Pulmonary artery endothelial cell (primary cell): ENCODE measurements around the gene CFP. TPM values are rescaled to one million over a fixed set of nuclear protein-coding genes. Genes with fewer than 3 reads are reported as not detected.
"Not testable (repeated sequence)": the region's sequence is repeated elsewhere in the genome, so short reads cannot be mapped to it uniquely, and the experiment has no call there.

Experiments used
- DNase-seq: peaks from one replicate; pipeline ENCODE4 v3.0.0-alpha.2; 2011; ENCODE audit warnings: low read depth, low spot score
- total RNA-seq: library from RNA; depleted of rRNA; stranded (reverse); fragments of >200 nt; gene quantifications from 2 replicates; pipeline ENCODE4 v1.2.3, GENCODE V29; 2014

The CFP gene
- total RNA-seq, result 0.13 and 0.18 TPM in 2 replicates

DNA sequence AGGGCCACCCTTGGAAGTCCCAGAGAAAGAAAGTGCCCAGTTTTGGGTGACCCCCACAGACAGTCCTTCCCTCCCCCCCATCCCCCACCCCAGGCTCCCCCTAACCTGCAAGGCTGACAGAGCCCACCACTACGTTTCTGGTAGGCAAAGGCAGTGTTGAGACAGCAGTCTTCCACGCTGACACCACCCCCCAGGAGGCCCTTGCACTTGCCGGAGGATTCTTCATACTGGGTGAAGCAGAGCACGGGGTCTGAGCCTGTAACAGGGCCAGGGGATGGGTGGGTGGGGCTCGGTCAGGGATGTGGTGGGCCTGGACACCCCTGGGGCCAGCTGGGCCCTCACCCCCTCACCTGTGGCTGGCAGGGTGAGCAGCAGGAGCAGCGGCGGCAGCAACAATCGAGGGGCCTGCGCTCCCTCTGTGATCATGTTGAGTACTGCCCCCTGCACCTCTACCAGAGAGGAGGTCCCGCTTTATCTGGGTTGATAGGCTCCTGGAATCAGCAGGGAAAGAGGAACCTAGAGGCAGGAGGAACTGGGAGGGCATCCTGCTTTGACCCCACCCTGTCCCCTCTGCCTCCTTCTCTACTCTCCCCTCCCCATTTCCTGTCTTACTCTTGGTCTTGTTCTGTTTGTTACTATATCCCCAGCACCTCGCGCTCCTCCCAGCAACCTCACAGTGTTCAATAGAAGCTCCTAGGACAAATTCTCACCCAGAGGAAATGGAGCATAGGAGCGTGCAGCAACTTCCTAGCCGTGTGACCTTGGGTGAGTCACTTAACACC is at the start of gene CFP:
CFP (minus strand) TSS at position 512 of the 782 bp plus-strand sequence; CDS start at position 426, 86 bp downstream.
- no peak for DNase-seq

DNA sequence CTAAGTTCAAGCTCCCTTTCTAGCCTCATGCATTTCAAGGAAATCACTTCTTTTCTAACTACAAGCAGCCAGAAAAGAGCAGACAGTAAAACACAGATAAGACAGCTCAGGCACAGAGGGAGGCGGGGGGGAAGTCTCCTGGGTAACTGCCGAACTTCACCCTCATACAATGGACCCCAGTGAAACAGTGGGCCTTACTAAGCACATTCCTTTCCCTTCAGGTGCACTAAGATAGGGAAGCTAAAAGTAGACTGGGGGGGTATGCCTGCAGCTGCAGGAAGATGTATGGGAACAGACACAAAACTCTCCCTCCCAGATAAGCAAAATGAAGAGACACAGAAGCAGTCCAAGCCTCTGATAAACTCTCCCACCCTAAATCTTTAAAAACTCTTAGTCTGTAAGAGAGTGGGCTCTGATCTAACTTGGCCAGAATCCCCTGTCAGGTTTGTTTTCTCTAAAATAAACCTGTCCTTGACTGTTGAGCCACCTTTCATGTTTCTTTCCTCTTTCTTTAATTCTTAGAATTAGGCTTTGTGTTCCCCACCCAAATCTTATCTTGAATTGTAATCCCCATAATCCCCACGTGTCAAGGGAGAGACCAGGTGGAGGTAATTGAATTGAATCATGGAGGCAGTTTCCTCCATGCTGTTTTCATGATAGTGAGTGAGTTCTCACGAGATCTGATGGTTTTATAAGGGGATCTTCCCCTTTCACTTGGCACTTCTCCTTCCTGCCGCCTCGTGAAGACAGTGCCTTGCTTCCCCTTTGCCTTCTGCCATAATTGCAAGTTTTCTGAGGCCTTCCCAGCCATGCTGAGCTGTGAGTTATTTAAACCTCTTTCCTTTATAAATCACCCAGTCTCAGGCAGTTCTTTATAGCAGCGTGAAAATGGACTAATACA is 46.5 kb upstream of the CFP start:
- not testable (repeated sequence) for DNase-seq

- DNase-seq, result no peak
Observed at GRCh38 chrX:47674776-47675175, 45.0 kb upstream of the CFP start.

DNA sequence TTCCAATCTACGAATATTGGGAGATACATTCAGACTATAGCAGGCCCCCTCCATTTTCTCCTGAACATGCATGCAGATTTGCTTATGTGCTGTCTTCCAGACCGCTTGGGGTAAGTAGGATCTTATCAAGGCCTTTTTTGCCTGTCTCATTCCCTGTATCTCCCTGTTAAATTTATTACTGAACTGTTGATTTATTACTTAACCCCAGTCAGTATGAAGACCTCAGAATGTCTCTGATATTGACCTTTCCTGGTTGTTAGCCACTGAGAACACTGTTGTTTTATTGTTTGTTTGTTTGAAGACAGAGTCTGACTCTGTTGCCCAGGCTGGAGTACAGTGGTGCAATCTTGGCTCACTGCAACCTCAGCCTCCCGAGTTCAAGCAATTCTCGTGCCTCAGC is 36.1 kb upstream of the CFP start:
- DNase-seq, result not testable (repeated sequence)

- DNase-seq, result no peak
Observed at GRCh38 chrX:47664737-47665136, 35.0 kb upstream of the CFP start.

DNA sequence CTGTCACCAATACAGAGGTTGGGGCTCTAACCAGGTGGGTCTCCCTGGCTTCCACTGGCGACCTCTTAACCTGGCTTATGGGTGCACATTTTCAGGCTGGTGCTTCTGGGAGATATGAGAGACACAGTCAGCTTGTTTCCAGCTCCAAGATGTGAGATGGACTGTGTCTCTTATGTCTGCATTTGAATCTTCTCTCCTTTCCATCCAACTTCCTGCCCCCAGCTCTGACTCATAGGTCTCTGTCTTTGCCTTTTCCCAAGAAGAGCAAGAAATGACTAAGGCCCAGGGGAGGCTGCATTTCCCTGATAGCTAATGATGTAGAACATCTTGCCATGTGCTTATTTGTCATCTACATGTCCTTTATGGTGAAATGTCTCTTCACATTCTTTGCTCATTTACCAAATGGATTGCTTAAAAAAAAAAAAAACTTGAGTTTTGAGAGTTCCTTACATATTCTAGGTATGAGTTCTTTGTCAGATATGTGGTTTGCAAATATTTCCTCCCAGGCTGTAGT is 32.5 kb upstream of the CFP start:
- no peak for DNase-seq

DNA sequence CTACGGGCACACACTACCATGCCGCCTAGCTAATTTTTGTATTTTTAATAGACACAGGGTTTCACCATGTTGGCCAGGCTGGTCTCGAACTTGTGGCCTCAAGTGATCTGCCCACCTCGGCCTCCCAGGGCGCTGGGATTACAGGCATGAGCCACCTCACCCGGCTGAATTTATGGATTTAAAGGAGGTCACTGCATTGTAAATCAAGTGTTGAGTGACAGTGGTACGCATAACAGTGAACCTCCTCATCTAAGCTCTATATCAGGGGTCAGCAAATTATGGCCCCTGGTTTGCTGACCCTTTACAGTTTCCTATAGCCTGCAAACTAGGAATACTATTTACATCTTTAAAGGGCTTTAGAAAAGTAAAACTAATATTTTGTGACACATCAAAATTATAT is 31.8 kb upstream of the CFP start:
- no peak for DNase-seq

DNA sequence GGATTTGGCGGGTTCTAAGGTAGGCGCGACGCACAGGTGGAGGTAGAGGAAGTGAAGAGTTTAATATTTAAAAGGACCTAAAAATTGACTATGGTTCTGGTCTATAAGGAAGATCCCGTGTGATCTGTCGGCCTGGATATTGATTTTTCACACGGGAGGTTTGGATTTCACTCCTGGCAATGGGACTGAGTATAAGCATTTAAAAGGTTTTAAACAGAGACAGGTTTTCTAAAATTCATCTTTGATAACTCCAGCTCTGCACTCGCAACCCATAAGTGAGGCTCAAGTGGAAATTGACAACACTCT is 29.6 kb upstream of the CFP start:
- no peak for DNase-seq

DNA sequence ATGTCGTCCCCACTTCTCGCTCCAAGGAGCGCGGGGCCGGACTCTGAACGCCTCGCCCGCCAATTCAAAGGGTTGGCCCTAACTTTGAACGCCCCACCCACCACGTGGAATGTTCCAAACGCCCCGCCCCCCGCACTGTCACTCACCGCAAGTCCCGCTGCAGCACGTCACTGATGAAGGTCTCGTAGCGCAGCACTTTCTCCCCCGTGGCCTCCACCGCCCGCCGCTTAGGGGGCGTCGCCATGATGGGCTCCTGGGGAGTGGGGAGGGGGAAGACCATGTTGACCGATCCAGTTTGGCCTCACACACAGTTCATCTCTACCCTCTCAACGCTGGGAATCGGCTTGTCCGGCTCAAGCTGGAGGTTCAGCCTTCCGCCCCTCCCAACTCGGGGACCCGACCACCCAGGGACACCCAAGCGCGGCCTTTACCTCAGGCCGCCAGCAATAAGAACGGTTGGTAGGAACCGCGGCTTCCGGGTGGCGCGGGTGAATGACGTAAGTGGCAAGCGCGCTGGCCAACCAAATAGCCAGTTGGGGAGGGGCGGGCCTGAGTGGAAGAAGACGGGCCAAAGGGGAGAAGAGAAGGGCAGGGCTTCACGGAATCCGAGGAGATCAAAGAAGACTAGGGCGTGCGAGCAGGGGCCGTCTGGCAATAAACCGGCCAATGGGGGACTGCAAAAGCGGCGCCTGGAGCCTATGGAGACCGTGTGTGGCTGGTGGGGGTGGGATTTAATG is 29.1 kb upstream of the CFP start, which contains the start of gene UXT:
UXT (minus strand) TSS at position 497 of the 737 bp plus-strand sequence; CDS start at position 244, 253 bp downstream.
- peak; percentile 76 for DNase-seq

GRCh38 chrX:47658301-47658683 is 28.6 kb upstream of the CFP start:
- no peak for DNase-seq

DNA sequence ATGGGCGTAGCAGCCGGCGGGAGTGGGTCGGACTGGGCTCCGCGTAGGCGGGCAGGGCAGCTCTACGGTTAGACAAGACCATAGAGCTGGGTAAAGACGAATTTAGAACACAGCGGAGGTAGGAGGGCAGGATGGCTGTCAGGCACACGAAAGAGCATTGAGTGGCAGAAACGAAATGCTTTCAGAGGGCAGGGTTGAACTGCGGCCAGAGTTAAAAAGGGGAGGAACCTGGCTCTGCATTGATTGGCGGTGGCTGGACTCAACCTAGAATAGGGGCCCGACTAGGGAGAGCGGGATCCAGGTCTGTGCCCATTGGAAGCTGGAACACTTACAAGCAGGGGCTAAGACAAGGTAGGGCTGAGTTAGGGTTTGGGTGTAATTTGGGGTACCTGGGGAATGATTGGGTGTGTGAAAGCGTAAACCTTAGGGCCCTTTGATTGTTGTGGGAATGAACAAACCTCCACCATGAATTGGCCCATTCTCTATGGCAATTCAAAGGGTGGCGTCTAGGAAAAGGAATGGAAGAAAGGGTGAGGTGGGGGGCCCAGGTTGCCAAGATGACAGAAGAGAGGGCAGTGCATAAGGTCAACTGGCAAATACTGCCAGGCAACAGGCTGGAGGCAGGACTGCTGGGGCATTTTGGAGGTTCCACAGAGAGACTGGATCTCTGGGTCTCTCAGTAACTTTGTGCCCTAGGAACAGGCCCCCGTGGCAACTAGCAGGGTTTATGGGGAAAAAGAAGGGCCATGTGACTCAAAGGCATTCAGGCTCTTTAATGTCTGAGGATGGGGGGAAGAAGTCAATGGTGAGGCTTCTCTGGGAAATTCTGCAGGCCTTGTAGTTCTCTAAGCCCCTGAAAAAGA is 21.5 kb upstream of the CFP start:
- no peak for DNase-seq

DNA sequence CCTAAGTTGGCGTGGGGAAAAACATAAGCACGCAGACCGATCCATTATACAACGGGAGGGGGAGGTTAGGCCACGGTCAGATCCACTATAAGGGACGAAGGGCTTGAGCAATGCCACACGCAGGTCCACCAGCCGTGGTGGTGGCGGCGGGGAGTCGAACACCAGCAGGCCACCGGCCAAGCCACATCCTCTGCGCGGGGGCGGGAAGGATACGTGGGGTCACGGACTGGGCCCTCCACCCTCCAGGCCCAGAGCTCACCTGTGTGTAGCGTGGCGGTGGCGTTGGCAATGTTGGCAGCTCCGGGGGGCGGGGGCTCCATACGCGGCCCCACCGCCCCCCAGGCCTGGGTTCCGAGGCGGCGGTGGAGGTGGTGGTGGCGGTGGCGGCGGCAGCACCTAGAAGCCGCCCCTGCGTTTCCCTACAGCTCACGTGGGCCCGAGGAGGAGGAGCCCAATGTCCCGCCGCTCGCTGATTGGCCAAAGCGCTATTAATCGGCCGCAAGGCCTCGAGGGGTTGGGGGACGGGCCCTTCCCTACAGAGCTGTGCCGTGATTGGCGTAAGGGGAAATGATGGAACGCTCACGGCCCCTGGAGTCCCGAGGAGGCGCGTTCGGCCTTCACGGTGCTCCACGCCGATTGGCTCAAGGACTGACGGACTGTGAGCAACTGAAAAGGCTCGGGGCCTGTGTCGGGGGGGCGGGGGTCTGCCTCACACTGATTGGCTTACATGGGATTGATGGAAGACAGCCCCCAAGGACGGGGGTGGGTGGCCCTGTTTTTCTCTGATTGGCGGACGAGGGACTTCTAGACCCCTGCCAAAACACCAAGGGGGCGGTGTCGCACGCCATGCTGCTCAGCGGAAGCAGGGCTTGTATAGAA is 20.7 kb upstream of the CFP start, which contains the start of gene ELK1:
ELK1 (minus strand) TSS at position 400 of the 879 bp plus-strand sequence. CDS start 9,122 bp downstream, outside the sequence.
- DNase-seq, result peak; percentile 94

DNA sequence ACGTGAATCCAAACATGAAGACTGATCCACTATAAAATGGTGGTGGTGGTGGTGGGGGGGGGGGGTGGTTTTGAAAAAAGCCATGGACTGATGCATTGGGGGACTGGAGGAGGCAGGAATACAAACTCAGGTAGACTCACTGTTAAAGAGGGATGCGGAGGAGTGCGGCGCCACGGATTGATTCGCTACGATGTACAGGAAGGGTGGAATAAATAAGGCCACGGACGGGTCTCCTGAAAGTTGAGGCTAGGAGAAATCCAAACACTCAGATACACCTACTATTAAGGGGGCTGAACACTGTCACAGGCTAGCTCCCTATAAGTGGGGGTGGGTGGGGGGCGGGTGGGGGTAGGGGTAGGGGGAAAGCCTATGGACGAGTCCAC is 20.0 kb upstream of the CFP start:
- DNase-seq, result no peak

GRCh38 chrX:47649271-47649670 is 19.5 kb upstream of the CFP start:
- DNase-seq, result no peak

- no peak for DNase-seq
Observed at GRCh38 chrX:47648376-47648775, 18.6 kb upstream of the CFP start.

GRCh38 chrX:47646636-47647035 is 16.9 kb upstream of the CFP start:
- no peak for DNase-seq

DNA sequence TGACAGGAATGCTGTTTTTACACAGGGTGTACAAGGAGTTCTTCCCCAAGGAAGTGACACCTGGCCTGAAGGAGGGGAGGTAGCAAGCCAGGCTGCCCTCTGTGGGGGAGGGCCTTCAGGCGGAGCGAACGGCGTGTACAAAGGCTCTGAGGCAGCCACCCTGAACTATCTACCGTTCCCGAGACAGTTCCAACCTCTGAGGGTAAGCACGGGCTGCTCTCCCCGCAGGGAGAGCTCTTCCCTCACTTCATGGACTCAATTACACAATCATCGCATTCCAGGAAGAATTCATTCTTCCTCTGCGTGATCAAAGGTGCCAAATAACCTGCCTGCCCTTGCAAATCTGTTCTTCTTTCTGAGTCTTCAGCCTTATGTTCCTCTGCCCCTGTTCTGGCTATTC is 15.8 kb upstream of the CFP start:
- DNase-seq, result no peak

DNA sequence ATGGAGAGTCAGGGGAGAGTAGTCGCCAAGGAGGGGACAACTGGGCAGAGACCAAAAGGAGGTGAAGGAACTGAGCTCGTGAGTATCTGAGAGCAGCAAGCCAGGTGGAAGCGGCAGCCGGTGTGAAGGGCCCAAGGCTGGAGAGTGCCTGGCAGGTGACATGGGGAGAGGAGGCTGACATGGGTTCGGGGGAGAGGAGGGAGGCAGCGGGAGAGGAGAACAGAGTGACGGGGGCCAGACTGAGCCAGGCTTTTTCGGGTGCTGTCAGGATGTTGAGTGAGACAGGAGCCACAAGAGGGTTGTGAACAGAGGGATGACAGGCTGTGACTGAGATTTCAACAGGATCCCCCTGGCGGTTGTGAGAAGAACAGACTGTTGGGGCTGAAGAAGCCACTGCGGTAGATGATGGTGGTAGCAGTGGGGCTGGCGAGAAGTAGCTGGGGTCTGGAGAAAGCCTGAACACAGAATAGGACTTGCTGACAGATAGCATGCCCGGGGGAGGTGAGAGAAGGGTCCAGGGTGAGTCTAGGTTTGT is 14.9 kb upstream of the CFP start:
- no peak for DNase-seq

DNA sequence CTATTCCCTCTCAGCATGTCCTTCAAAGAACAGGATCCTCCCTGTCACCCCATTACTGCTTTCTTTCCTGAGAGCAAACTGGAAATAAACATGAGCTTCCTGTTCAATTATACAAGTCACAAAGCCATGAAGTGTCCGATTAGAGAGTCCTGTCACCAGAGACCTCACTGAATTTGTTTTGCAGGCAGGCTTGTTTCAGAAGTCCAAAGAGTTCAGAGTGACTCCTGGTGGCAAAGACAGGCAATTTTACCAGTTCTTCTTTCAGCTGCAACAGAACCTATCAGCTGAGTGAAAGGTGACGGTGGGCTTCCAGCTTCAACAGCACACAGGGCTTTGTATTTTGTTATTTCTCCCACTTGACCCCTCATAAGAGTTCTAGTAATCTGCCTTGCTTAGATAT is 14.2 kb upstream of the CFP start:
- no peak for DNase-seq
